Neuron (in vitro differentiated cells): ENCODE data around the gene SLC48A1.

Experiments
- H2AFZ ChIP-seq: one replicate; pipeline ENCODE4 v1.6.1; 2013; ENCODE audit warnings: low read depth, mild to moderate bottlenecking, inconsistent platforms, low read length, moderate library complexity
- H3K27me3 ChIP-seq: one replicate; pipeline ENCODE4 v1.6.1; 2013; ENCODE audit warnings: low read length; ENCODE audit not compliant: insufficient read depth
- H3K36me3 ChIP-seq: one replicate; pipeline ENCODE4 v1.6.1; 2013; ENCODE audit warnings: low read length; ENCODE audit not compliant: insufficient read depth
- H3K4me1 ChIP-seq: one replicate; pipeline ENCODE4 v1.6.1; 2013; ENCODE audit warnings: low read length; ENCODE audit not compliant: insufficient read depth
- H3K4me3 ChIP-seq: 2 replicates; pipeline ENCODE4 v1.5.1; 2013; ENCODE audit warnings: mild to moderate bottlenecking, low read length, moderate library complexity
- H3K9me3 ChIP-seq: one replicate; pipeline ENCODE4 v1.6.1; 2013; ENCODE audit warnings: low read length

The SLC48A1 gene

DNA sequence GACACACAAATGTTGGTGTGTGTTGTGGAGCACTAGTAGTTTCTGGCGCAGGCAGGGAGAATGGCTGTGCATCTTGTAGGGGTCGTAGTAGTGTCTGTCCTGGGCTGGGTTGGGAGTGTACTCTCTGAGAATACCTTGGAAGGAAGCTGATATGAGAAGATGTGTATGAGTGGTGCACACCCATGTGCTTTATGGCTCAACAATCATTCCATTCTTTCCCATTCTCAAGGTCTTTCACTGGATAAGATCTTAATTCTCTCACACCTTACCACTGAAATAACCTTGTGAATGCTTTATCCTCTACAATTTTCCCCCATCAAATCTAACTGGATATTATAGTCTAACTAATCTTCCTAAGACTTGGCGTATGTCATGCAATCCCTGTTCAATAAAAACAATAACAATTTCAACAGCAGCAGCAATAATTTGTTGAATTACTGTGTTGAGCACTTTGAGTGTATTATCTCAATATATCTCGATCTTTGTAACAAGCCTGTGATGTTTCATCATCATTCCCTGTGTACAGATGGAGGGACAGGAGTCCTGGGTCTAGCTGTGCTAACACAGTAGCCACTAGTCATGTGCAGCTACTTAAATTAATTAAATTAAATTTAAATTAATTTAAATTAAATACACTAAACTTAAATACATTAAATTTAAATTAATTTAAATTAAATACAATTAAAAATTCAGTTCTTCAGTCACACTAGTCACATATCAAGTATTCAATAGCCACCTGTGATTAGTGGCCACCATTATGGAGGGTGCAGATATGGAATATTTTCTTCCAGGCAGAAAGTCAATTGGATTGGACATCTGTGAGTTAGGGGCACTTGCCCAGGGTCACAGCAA, 3.6 kb upstream of the SLC48A1 start:
- no peak overlapping the region for H3K4me3 ChIP-seq
- no peaks in the 10 kb centered on the region for H3K9me3 ChIP-seq
- no peak overlapping the region for H2AFZ ChIP-seq
- peaks cover 30% of the 10 kb centered on the region for H3K4me1 ChIP-seq
- H3K36me3 ChIP-seq = no peaks in the 10 kb centered on the region
- H3K27me3 ChIP-seq = no peaks in the 10 kb centered on the region

DNA sequence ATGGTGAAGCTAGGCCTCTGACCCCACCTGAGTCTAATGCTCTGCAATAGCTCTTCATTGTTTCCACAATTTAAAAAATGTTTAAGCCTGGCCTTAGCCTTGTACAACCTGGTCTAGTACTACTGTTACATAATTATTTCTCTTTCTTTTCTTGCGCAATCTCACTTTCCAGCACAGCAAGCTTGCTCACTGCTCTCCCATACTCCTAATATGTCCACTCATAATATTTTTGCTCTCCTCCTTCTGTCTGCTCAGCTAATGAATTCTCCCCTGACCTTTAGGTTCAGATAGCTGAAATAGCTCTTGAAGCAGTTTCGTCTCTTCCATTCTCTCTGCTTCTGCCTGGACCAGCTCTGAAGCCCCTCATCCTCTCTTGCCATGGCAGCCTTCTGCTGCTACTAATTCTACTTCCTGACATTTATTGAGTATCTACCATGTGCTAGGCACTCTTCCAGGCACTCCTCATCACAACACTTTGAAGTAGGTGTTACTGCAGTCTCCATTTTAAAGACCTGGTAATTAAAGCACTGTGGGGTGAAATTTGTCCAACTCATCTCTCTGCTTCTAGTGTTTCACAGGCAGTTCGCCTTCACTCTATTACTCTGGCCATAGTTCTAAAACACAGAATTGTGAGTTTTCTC, 2.8 kb upstream of the SLC48A1 start:
- Histone ChIP-seq H3K4me1 (peaks cover 30% of the 10 kb centered on the region), H3K36me3 (no peaks in the 10 kb centered on the region), H3K9me3 (no peaks in the 10 kb centered on the region), H3K4me3 (no peak overlapping the region), H2AFZ (no peak overlapping the region), H3K27me3 (no peaks in the 10 kb centered on the region)

DNA sequence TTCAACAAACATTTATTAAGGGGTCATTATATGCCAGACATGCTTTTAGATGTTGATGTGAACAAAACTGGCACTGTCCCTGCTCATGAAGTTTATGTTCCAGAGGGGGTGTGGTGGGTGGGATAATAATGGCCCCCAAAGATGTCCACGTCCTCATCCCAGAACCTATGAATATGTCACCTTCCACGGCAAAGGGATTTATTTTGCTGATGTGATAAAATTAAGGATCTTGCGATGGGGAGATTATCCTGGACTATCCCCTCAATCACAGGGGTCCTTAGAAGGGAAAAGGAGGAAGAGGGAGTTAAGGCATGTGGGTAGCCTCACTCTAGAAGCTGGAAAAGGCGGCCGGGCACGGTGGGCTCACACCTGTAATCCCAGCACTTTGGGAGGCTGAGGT, 1.7 kb upstream of the SLC48A1 start:
- Histone ChIP-seq H3K9me3 (no peaks in the 10 kb centered on the region), H3K4me1 (peaks cover 30% of the 10 kb centered on the region), H3K36me3 (no peaks in the 10 kb centered on the region), H3K27me3 (no peaks in the 10 kb centered on the region), H2AFZ (no peak overlapping the region), H3K4me3 (no peak overlapping the region)

DNA sequence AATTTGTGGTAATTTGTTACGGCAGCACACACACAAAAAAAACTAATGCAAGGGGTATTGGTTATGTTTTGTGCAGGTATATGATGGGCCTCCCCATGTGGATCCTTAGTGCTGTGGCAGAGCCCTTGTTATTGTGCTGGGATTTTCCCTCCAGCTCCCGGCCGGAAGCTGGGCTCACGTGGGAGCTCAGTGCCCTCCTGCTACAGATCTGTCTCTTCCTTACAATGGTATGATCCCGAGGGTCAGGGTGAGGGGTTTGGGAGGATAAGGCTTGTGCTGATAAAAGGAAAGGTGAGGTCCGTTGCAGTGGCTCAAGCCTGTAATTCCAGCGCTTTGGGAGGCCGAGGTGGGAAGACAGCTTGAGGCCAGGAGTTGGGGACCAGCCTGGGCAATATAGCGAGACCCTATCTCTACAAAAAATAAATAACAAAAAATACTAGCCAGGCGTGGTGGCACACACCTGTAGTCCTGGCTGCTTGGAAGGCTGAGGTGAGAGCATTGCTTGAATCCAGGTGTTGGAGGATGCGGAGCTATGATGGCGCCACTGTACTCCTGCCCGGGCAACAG, 861 bp upstream of the SLC48A1 start:
- Histone ChIP-seq H3K4me1 (peaks cover 30% of the 10 kb centered on the region), H3K4me3 (peak overlapping the region; percentile 77), H3K9me3 (no peaks in the 10 kb centered on the region), H3K36me3 (no peaks in the 10 kb centered on the region), H2AFZ (no peak overlapping the region), H3K27me3 (no peaks in the 10 kb centered on the region)

DNA sequence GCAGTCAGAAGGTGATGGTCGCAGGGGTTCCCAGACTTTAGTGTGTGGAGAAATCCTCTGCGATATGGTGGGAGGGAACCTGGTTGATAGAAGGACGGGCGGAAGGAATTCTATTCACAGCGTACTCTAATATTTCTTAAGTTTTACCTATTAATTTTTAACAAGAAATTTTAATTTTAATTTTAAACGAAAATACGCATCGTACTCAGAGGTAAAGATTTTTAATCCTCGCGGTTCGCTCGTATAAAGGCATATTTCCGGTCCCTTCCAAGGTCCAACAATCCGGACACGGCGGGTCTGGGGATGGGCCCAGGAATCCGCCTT, 338 bp upstream of the SLC48A1 start:
- H3K4me1 ChIP-seq = peaks cover 30% of the 10 kb centered on the region
- no peaks in the 10 kb centered on the region for H3K9me3 ChIP-seq
- H3K4me3 ChIP-seq = peak overlapping the region; percentile 77
- no peaks in the 10 kb centered on the region for H3K27me3 ChIP-seq
- no peak overlapping the region for H2AFZ ChIP-seq
- H3K36me3 ChIP-seq = no peaks in the 10 kb centered on the region

DNA sequence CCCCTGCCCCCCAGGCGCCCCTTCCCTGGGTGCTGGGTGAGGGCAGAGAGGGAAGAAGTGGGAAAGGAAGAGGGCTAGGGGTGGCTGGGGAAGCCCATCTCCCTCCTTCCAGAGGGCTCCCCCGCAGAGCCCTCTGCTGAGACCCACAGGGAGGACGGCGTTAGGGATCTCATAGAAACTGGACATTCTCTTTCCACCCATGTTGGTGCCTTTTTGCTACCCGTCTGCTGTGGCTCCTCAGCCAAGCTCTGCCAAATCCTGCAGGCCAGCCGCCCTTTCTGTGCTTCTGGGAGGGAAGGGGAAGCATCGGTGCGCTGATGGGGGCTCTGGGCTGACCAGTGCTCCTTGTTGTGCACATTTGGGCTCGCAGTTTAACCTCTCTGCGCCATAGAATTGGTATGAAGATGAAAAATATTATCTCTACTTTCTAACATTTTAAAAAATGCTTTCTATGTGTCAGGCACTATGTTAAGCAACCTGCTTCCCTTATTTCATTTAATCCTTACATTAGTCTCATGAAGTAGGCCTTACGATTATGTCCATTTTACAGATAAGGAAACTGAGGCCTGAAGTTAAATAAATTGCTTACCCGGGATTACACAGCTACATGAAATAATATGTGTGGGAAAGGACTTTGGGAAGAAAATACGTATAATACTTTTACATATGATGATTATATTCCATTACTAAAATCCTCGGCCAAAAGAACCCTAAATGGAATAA, 981 bp downstream of the SLC48A1 start:
- Histone ChIP-seq H3K4me1 (peaks cover 22% of the 10 kb centered on the region), H3K36me3 (no peaks in the 10 kb centered on the region), H3K4me3 (peak overlapping the region; percentile 77), H2AFZ (peak overlapping the region; percentile 87), H3K27me3 (no peaks in the 10 kb centered on the region), H3K9me3 (no peaks in the 10 kb centered on the region)

DNA sequence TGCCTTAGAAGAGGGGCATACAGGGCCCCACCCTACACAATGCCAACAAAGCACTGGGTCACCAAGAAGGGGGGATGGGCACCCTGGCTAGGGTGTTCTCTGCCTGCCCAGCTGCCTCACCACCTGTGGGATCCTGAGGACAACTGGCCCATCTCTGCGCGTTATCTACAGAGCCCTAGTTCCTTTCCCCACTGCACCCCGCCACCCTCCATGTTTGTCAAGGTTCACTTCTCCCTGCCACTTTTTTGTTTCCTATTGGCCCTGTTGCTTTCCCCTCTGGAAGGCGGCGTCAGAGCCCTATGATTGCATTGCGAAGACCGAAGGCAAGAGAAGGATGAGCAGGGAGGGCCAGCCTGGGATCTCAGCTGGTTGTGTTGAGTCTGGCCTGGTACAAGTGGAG, 1.6 kb downstream of the SLC48A1 start:
- no peak overlapping the region for H3K4me3 ChIP-seq
- no peaks in the 10 kb centered on the region for H3K36me3 ChIP-seq
- H2AFZ ChIP-seq = no peak overlapping the region
- H3K9me3 ChIP-seq = no peaks in the 10 kb centered on the region
- peaks cover 19% of the 10 kb centered on the region for H3K4me1 ChIP-seq
- no peaks in the 10 kb centered on the region for H3K27me3 ChIP-seq

DNA sequence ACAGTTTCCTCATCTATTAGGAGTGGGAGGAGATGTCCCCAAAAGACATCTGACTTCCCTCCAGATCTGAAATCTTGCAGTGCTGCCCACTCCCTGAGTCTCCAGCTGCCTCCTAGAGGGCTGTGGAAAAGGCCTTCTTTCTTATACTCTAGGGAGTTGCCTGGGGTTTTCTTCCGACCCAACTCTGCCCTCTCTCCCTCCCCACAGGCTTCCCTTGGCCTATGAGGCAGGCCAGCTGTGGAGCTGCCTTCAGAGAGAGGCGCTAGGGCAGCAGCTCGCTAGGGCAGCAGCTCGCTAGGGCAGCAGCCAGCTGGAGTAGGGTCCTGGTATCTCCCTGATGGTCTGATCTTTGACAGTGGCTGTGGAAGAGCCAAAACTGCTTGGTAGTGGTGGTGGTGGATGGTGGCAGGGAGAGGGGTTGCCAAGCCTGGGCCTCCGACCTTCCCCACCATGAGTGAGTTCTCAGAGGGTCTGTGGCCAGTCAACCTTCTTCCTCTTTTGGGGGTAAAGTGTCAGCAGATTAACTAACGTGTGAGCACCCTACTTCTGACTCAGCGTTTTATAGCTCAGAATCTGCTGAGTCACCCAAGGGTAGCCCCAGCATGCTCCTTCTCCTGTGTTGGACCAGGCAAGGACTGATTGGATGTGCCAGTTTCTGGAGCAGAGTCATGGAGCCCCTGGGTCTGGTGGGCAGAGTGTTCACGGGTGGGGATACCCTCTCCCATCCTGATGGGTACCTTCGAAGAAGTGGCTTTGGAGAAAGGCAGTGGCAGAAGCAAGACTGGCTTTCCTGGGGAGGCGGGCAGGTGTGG, 2.3 kb downstream of the SLC48A1 start:
- H3K4me3 ChIP-seq = no peak overlapping the region
- H3K27me3 ChIP-seq = no peaks in the 10 kb centered on the region
- H3K36me3 ChIP-seq = no peaks in the 10 kb centered on the region
- H3K9me3 ChIP-seq = no peaks in the 10 kb centered on the region
- H3K4me1 ChIP-seq = peaks cover 14% of the 10 kb centered on the region
- no peak overlapping the region for H2AFZ ChIP-seq

DNA sequence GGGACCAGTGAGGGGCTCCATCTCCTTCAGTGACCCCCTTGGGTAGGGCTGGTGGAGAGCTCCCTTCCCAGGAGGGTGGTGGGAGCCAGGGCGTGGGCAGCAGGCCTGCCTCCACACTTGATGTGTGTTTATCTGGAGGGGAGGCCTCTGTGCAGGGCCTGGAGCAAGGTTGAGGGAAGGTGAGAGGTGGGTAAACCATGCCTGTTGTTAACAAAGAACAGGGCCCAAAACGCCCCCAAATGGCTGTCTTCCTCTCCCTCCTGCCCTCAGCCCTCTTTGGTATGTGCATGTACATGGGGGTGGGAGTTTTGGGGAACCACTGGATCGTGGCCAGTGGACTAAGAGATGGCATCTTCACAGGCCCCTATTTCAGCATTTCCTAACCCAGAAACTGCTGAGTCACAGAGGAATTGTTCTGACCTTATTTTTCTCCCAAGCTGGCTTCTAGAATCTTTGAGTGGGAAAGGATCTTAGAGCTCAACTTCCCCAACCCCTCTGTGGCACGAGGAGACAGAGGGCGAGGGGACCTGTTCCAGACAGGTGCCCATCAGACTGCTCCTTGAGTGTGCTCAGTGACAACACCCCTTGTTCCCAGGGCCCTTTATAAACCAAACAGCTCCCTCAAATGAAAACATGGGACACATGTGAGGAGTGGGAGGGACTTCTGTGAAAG, 3.6 kb downstream of the SLC48A1 start:
- Histone ChIP-seq H3K9me3 (no peaks in the 10 kb centered on the region), H3K27me3 (no peaks in the 10 kb centered on the region), H2AFZ (no peak overlapping the region), H3K36me3 (no peaks in the 10 kb centered on the region), H3K4me3 (no peak overlapping the region), H3K4me1 (peaks cover 11% of the 10 kb centered on the region)

DNA sequence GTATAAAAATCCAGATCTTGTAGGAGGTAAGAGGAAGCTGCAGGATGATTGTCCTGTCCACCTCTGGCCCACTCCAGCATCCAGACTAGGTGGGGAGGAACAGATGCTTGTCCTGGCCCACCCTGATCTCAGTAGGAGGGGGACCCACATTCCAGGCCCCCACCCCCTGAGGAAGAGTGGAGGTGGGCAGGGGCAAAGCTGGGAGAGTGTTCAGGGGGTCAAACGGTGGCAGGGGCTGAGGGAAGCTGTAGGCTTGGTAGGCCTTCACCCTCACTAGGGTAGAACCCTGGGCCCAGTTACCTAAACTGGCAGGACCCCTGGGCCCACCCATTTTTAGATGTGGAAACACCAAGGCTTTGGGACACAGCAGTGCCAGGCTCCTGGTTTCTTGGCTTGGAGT, 4.1 kb downstream of the SLC48A1 start:
- H3K27me3 ChIP-seq = no peaks in the 10 kb centered on the region
- no peaks in the 10 kb centered on the region for H3K9me3 ChIP-seq
- H3K4me1 ChIP-seq = peaks cover 11% of the 10 kb centered on the region
- H3K36me3 ChIP-seq = peaks cover 3% of the 10 kb centered on the region
- H2AFZ ChIP-seq = no peak overlapping the region
- H3K4me3 ChIP-seq = no peak overlapping the region

DNA sequence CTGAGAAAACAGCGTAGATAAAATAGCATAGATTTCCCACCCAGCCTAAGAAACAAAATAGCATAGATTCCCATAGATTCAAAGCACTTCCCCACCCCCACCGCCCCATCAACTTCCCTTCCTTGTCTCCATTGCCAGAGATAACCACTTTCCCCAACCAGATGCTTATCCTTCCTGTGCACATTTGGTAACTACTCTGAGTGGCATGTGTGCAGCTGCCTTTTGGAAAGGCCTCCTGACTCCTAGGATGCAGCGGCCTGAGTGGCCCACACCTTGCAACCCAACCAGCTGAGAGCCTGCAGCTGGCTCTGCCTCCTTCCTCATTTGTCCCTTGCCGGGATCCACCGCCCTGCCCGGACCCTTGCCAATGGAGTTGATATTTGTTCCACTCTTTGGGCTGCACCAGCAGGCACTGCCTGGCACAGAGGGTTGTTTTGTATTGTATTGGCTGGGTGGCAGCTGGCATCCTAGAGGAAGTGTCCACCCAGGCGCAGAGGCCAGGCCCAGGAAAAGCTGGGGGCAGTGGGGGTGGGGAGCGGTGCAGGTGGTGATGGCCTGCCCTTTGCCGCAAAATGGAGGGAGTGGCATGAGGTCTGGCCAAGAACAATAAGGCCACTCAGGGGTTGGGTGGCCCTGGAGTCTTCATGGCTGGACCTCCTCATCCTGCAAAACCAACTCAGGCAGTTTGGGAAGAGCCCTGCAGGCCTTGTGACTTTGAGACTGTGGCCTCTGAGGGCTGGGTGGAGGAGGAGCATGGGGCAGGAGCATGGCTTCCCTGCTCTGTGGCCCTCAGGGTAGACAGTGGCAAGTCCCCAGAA, 4.9 kb downstream of the SLC48A1 start:
- Histone ChIP-seq H3K4me1 (peaks cover 6% of the 10 kb centered on the region), H3K4me3 (no peak overlapping the region), H3K9me3 (no peaks in the 10 kb centered on the region), H2AFZ (no peak overlapping the region), H3K27me3 (no peaks in the 10 kb centered on the region), H3K36me3 (peaks cover 11% of the 10 kb centered on the region)
